Loucy (cell line): ENCODE results near the gene PIP5K1A.

Experiments
- EZH2phosphoT487 ChIP-seq: fragments of 200-600 bp; IDR thresholded peaks from 2 replicates; pipeline ENCODE4 v1.6.1; 2018; ENCODE audit warnings: antibody characterized with exemption, mild to moderate bottlenecking, moderate library complexity, borderline replicate concordance
- TF ChIP-seq, protein P1 (sequence below): fragments of 200-600 bp; sonication (generic); conservative IDR thresholded peaks from 2 replicates; pipeline ENCODE4 v1.5.1; 2014; ENCODE audit warnings: mild to moderate bottlenecking, antibody characterized with exemption, low read length

DNA sequence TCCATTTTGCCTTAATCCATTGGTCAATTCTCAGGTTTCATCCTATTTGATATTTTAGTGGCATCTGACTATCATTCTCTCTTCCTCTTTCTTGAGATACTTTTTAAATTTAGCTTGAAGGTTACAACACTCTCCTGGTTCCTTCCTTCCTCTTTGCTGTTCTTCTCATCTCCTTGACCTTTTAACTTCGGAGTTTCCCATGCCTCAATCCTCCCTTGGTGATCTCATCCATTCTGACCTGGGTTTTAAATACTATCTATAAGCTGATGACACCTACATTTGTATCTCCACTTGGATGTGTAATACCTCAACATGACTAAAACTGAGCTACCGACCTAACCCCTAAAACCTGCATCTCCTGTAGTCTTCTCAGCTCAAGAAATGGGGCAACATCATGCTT is 78.9 kb downstream of the PIP5K1A start:
- TF ChIP-seq, protein P1, sequence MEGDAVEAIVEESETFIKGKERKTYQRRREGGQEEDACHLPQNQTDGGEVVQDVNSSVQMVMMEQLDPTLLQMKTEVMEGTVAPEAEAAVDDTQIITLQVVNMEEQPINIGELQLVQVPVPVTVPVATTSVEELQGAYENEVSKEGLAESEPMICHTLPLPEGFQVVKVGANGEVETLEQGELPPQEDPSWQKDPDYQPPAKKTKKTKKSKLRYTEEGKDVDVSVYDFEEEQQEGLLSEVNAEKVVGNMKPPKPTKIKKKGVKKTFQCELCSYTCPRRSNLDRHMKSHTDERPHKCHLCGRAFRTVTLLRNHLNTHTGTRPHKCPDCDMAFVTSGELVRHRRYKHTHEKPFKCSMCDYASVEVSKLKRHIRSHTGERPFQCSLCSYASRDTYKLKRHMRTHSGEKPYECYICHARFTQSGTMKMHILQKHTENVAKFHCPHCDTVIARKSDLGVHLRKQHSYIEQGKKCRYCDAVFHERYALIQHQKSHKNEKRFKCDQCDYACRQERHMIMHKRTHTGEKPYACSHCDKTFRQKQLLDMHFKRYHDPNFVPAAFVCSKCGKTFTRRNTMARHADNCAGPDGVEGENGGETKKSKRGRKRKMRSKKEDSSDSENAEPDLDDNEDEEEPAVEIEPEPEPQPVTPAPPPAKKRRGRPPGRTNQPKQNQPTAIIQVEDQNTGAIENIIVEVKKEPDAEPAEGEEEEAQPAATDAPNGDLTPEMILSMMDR: no peak
- no peak for TF ChIP-seq EZH2phosphoT487
